Pericardium fibroblast (primary cell): ENCODE results near the gene MAP4. TPM values are rescaled to one million over a fixed set of nuclear protein-coding genes. Genes with fewer than 3 reads are reported as not detected.

Experiments
- total RNA-seq: library from RNA; depleted of rRNA; stranded (reverse); fragments of >200 nt; gene quantifications from 2 replicates; pipeline ENCODE4 v1.2.3, GENCODE V29; 2015

MAP4 gene, protein sequence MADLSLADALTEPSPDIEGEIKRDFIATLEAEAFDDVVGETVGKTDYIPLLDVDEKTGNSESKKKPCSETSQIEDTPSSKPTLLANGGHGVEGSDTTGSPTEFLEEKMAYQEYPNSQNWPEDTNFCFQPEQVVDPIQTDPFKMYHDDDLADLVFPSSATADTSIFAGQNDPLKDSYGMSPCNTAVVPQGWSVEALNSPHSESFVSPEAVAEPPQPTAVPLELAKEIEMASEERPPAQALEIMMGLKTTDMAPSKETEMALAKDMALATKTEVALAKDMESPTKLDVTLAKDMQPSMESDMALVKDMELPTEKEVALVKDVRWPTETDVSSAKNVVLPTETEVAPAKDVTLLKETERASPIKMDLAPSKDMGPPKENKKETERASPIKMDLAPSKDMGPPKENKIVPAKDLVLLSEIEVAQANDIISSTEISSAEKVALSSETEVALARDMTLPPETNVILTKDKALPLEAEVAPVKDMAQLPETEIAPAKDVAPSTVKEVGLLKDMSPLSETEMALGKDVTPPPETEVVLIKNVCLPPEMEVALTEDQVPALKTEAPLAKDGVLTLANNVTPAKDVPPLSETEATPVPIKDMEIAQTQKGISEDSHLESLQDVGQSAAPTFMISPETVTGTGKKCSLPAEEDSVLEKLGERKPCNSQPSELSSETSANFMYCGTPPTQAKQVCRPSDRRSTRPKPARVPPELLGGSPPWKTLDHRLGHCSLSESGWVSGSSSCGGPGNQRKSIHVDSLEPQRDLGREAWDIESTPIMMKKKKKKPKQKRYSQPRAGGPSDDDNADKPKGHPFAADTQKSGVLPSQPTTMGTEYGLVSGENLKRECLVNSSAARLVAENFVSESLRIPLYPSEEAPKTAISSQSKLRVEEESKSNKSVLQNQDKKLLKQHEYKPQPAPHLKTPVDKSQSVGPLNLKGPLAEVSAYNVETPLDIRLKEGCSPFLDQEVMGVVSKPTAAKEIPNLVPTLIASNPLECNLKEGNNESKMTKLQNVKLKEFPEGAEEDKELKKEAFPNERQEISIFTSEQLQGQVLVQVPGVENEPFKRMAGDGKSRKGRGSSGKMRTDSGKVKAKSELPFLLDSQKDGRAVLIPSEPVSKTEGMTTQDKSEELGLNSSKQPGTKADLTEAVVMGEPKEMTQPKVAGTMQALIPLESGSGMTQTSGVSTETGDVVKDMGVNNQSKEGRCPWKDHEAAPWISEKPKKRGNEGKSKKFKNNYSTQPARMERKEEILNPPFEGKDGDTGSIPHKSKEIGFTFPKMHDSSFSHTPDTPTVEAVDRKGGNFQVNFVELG (N-terminal part only)
- total RNA-seq: 143 and 149 TPM in 2 replicates

DNA sequence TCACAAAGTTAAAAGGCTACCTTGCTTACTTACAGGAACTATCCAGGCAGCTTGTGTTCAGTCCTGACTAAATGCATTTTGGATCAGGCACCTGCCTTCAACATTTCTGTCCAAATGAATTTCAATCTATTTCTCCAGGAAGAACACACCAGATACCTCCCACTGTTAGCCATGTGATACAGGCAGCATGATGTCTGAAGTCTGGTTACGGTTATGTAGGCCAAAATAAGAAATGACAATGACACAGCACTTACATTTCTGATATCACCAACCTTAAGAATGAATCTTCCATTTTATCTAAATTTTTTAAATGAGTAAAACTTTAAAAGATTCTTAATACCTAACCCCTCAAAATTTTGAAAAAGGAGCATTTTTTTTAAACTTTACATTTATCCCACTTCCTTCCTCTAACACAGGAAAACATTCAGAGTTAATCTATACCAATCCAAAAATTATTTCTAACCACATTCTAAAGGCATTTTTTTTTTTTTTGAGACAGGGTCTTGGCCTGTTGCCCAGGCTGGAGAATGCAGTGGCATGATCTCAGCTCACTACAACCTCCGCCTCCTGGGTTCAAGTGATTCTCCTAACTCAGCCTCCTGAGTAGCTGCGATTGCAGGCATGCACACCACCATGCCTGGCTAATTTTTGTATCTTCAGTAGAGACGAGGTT is at the start of gene MAP4:
Gene MAP4 (minus strand): TSS at position 116 of the 673 bp plus-strand sequence. CDS start 17,556 bp downstream, outside the sequence.

GRCh38 chr3:47802734-47803479 is 213.3 kb downstream of the MAP4 start, which contains the start of gene DHX30:
Gene DHX30, plus strand, starts transcription at chr3:47803138. Its CDS starts 7,546 bp downstream, at chr3:47810684.

Other genes with a start within 250 kb of the MAP4 start
- 22.4 and 37.2 TPM in 2 replicates for gene SMARCC1, start 234.5 kb downstream of the MAP4 start, total RNA-seq
- gene DHX30, start 213.3 kb downstream of the MAP4 start, total RNA-seq: 30.8 and 40.5 TPM in 2 replicates
- 1.3 and 1.8 TPM in 2 replicates for gene CDC25A, start 172.0 kb upstream of the MAP4 start, total RNA-seq
- gene CAMP, start 207.1 kb upstream of the MAP4 start, total RNA-seq: not detected in 2 replicates
- 1.2 and 2.1 TPM in 2 replicates for gene ZNF589, start 224.7 kb upstream of the MAP4 start, total RNA-seq